Activated naive CD8-positive, alpha-beta T cell treated with anti-CD3 and anti-CD28 coated beads, Interleukin-2, amount 10 ng/mL, durations not matched to agents 7 days and 5 days (primary cell): ENCODE results near the gene NOXO1. TPM values are rescaled to one million over a fixed set of nuclear protein-coding genes. Genes with fewer than 3 reads are reported as not detected.

Source experiments
- ATAC-seq: fragments of 150-1000 bp; cut with Tn5 transposase; one replicate; pipeline ENCODE4 v1.10.0; 2021; ENCODE audit warnings: low read depth, moderate library complexity
- POLR2A ChIA-PET: fragments of 350-600 bp; sonication (Branson Sonifier 250); formaldehyde crosslinking; loops from one replicate; lab custom pipeline; 2021; ENCODE audit warnings: antibody characterized with exemption; lab: Charles Lee
- DNase-seq: peaks from one replicate; pipeline ENCODE4 v3.0.0; 2021
- H3K27ac Mint-ChIP-seq: one replicate; pipeline ENCODE4 v1.8.0; 2022; ENCODE audit warnings: mild to moderate bottlenecking, mixed read lengths
- H3K27me3 Mint-ChIP-seq: one replicate; pipeline ENCODE4 v1.8.0; 2022; ENCODE audit warnings: mild to moderate bottlenecking, moderate library complexity, mixed read lengths
- H3K36me3 Mint-ChIP-seq: one replicate; pipeline ENCODE4 v1.8.0; 2021; ENCODE audit warnings: mild to moderate bottlenecking, mixed read lengths
- H3K4me1 Mint-ChIP-seq: one replicate; pipeline ENCODE4 v1.8.0; 2021; ENCODE audit warnings: mixed read lengths
- H3K4me3 Mint-ChIP-seq: one replicate; pipeline ENCODE4 v1.8.0; 2022; ENCODE audit warnings: mild to moderate bottlenecking, moderate library complexity, mixed read lengths
- H3K9me3 Mint-ChIP-seq: one replicate; pipeline ENCODE4 v1.8.0; 2021; ENCODE audit warnings: mixed read lengths
- total RNA-seq, 2 experiments: library from RNA; stranded (reverse); gene quantifications; one replicate each; pipeline ENCODE4 v1.2.3, GENCODE V29; 2021

NOXO1 gene
- total RNA-seq, 2 experiments from 2014 or later: 0.58 to 1.8 TPM

GRCh38 chr16:1999866-2000514, 18.7 kb upstream of the NOXO1 start:
- Mint-ChIP-seq H3K9me3 (no peaks in the 10 kb centered on the region), H3K4me1 (peaks cover 5% of the 10 kb centered on the region), H3K27me3 (no peaks in the 10 kb centered on the region), H3K36me3 (peaks cover 9% of the 10 kb centered on the region), H3K4me3 (no peak overlapping the region), H3K27ac (no peak overlapping the region)
- no peak for DNase-seq
- ATAC-seq: no peak
- POLR2A ChIA-PET: no interaction called here

- no peak overlapping the region for H3K4me3 Mint-ChIP-seq
- no peaks in the 10 kb centered on the region for H3K9me3 Mint-ChIP-seq
- POLR2A ChIA-PET: interaction anchor here (1.1 kb wide), 1 partner anchor 156 kb away, joined by 3 read pairs; the partner anchor contains the start of gene TRAF7
- DNase-seq (no peak), ATAC-seq (no peak)
- peaks cover 5% of the 10 kb centered on the region for H3K4me1 Mint-ChIP-seq
- peaks cover 9% of the 10 kb centered on the region for H3K36me3 Mint-ChIP-seq
- no peak overlapping the region for H3K27ac Mint-ChIP-seq
- no peaks in the 10 kb centered on the region for H3K27me3 Mint-ChIP-seq
These were observed 17.9 kb upstream of the NOXO1 start for GRCh38 chr16:1998852-1999801.

DNA sequence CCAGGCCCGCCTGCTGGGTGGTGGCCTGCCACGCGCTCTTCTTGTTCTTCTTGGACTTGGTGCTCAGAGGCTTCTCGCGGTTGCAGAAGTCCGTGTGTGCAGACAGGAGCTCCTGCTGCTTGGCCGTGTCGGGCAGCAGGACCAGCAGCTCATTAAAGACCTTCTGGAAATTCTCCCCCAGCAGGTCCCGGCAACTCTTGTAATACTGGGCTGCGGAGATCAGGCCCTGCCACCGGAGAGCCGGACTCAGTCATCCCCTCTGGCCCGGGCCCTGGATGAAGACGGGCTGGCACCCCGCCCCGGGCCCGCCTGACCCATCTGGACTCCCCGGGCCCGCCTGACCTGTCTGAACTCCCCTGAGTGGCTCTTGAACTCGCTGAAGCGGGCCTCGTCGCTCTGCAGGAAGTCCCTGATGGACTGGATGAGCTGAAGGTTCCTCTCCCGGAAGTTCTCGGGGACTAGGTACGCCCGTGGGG, 17.1 kb upstream of the NOXO1 start:
- ATAC-seq (no peak), DNase-seq (no peak)
- Mint-ChIP-seq H3K9me3 (no peaks in the 10 kb centered on the region), H3K27me3 (no peaks in the 10 kb centered on the region), H3K4me1 (peaks cover 5% of the 10 kb centered on the region), H3K36me3 (peaks cover 9% of the 10 kb centered on the region), H3K4me3 (no peak overlapping the region), H3K27ac (no peak overlapping the region)
- POLR2A ChIA-PET: interaction anchor here (1.1 kb wide), 1 partner anchor 157 kb away, joined by 3 read pairs; the partner anchor contains the start of gene TRAF7

- Mint-ChIP-seq H3K4me3 (no peak overlapping the region), H3K27ac (no peak overlapping the region)
- POLR2A ChIA-PET: interaction anchor here (0.8 to 1.5 kb wide), 3 partner anchors 11 to 158 kb away, joined by 3 to 4 read pairs (median 3); partner anchors contain the start of genes TBL3 and TRAF7
These were observed 16.5 kb upstream of the NOXO1 start for GRCh38 chr16:1997494-1998359.

GRCh38 chr16:1993731-1994131, 12.5 kb upstream of the NOXO1 start:
- peaks cover 9% of the 10 kb centered on the region for H3K36me3 Mint-ChIP-seq
- no peak for ATAC-seq
- POLR2A ChIA-PET: interaction anchor here (1.9 kb wide), 1 partner anchor 22 kb away, joined by 7 read pairs; the partner anchor contains the start of gene TBL3
- peak overlapping the region; percentile 71 for H3K27ac Mint-ChIP-seq
- H3K4me3 Mint-ChIP-seq: no peak overlapping the region
- no peaks in the 10 kb centered on the region for H3K9me3 Mint-ChIP-seq
- peaks cover 8% of the 10 kb centered on the region for H3K27me3 Mint-ChIP-seq
- peaks cover 18% of the 10 kb centered on the region for H3K4me1 Mint-ChIP-seq
- no peak for DNase-seq

More at GRCh38 chr16:1997494-1998359, 16.5 kb upstream of the NOXO1 start:
- Mint-ChIP-seq H3K4me1 (peaks cover 7% of the 10 kb centered on the region), H3K36me3 (peaks cover 9% of the 10 kb centered on the region), H3K27me3 (no peaks in the 10 kb centered on the region), H3K9me3 (no peaks in the 10 kb centered on the region)
- no peak for DNase-seq
- ATAC-seq: no peak

- H3K4me1 Mint-ChIP-seq: peaks cover 20% of the 10 kb centered on the region
- H3K9me3 Mint-ChIP-seq: no peaks in the 10 kb centered on the region
- POLR2A ChIA-PET: interaction anchor here (1.0 to 5.7 kb wide), 4 partner anchors 21 to 163 kb away, joined by 6 to 36 read pairs (median 11); partner anchors contain the start of genes RPS2, TBL3 and TRAF7
- H3K4me3 Mint-ChIP-seq: no peak overlapping the region
- H3K27me3 Mint-ChIP-seq: peaks cover 13% of the 10 kb centered on the region
- ATAC-seq (no peak), DNase-seq (no peak)
- no peak overlapping the region for H3K27ac Mint-ChIP-seq
- H3K36me3 Mint-ChIP-seq: peaks cover 8% of the 10 kb centered on the region
These were observed 11.5 kb upstream of the NOXO1 start for GRCh38 chr16:1992704-1993317.

- no peak overlapping the region for H3K27ac Mint-ChIP-seq
These were observed 10.9 kb upstream of the NOXO1 start for GRCh38 chr16:1991948-1992703.

GRCh38 chr16:1991588-1991947, 10.3 kb upstream of the NOXO1 start:
- H3K4me3 Mint-ChIP-seq: peak overlapping the region; percentile 75
- POLR2A ChIA-PET: interaction anchor here (1.0 to 5.7 kb wide), 8 partner anchors 11 to 219 kb away, joined by 3 to 36 read pairs (median 7); partner anchors contain the start of genes EME2, MRPS34, RPS2 and TBL3
- H3K36me3 Mint-ChIP-seq: peaks cover 5% of the 10 kb centered on the region
- DNase-seq (no peak), ATAC-seq (no peak)
- peaks cover 13% of the 10 kb centered on the region for H3K27me3 Mint-ChIP-seq
- no peaks in the 10 kb centered on the region for H3K9me3 Mint-ChIP-seq
- H3K4me1 Mint-ChIP-seq: peaks cover 18% of the 10 kb centered on the region
- H3K27ac Mint-ChIP-seq: peak overlapping the region; percentile 69

More at GRCh38 chr16:1991948-1992703, 10.9 kb upstream of the NOXO1 start:
- Mint-ChIP-seq H3K36me3 (peaks cover 8% of the 10 kb centered on the region), H3K4me3 (peak overlapping the region; percentile 75), H3K27me3 (peaks cover 13% of the 10 kb centered on the region), H3K9me3 (no peaks in the 10 kb centered on the region), H3K4me1 (peaks cover 20% of the 10 kb centered on the region)
- POLR2A ChIA-PET: interaction anchor here (1.0 to 5.7 kb wide), 6 partner anchors 12 to 220 kb away, joined by 3 to 36 read pairs (median 8); partner anchors contain the start of genes EME2, MRPS34, RPS2 and TBL3
- ATAC-seq (peak; percentile 76), DNase-seq (peak; percentile 96)

- POLR2A ChIA-PET: interaction anchor here (0.6 to 5.7 kb wide), 9 partner anchors 11 to 219 kb away, joined by 3 to 36 read pairs (median 4); partner anchors contain the start of genes EME2, MRPS34, RPS2 and TBL3
- DNase-seq: peak; percentile 63
- Mint-ChIP-seq H3K36me3 (peaks cover 5% of the 10 kb centered on the region), H3K4me3 (peak overlapping the region; percentile 75), H3K27ac (peak overlapping the region; percentile 69), H3K27me3 (peaks cover 13% of the 10 kb centered on the region), H3K4me1 (peaks cover 19% of the 10 kb centered on the region), H3K9me3 (no peaks in the 10 kb centered on the region)
- peak; percentile 50 for ATAC-seq
These were observed 9.9 kb upstream of the NOXO1 start for GRCh38 chr16:1991135-1991551.

DNA sequence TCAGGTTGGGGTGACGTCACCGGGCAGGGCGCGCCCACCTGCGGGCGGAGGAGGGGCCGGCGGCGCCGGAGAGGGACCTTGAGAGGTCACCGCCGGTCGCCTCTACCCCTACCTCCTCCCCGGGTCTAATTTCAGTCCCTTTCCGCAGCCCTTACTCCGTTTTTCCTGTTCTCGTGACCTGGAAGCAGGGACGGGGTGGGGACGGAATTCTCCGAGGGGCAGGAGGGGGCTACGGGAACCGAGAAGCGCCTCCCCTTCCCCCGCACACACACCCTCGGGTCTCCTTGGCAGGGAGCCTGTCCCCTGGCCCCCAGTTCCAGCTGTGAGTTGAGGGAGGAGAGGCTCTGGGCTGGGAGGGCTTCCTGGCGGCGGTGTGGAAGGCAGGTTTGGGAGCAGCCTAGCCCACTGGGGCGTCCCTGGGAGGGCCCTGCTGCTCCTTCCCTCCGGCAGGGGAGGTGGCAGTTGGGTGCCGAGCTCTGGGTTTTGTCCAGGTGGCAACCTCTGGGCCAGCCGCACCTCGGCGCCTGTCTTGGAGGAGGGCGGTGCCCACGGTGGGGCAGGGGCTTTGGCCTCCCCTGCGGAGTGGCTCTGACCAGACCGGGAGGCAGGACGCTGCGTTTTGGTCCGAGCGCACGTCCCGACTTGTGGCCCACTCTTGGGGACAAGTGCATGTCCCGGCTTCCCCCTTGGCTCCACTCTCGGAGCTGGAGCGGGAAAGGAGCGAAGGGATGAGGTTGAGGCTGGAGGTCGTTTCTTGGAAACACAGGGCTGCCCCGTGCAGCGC, 9.3 kb upstream of the NOXO1 start:
- Mint-ChIP-seq H3K27ac (peak overlapping the region; percentile 67), H3K4me1 (peaks cover 18% of the 10 kb centered on the region), H3K36me3 (peaks cover 5% of the 10 kb centered on the region), H3K9me3 (no peaks in the 10 kb centered on the region), H3K4me3 (peak overlapping the region; percentile 75), H3K27me3 (peaks cover 13% of the 10 kb centered on the region)
- ATAC-seq (no peak), DNase-seq (peak; percentile 65)
- POLR2A ChIA-PET: interaction anchor here (0.6 to 5.7 kb wide), 9 partner anchors 10 to 218 kb away, joined by 3 to 36 read pairs (median 4); partner anchors contain the start of genes EME2, MRPS34, RPS2 and TBL3

DNA sequence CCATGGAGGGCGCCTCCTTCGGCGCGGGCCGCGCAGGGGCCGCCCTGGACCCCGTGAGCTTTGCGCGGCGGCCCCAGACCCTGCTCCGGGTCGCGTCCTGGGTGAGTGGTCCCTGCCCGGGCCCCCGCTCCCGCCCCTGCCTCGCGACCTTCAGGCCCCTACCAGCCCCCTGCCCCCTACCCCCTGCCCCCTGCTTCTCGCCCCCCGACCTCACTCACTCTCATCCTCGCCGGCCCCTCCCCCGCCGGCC, 8.8 kb upstream of the NOXO1 start:
- Mint-ChIP-seq H3K4me1 (peaks cover 21% of the 10 kb centered on the region), H3K36me3 (peaks cover under 1% of the 10 kb centered on the region), H3K27ac (no peak overlapping the region), H3K27me3 (peaks cover 13% of the 10 kb centered on the region), H3K9me3 (no peaks in the 10 kb centered on the region), H3K4me3 (no peak overlapping the region)
- POLR2A ChIA-PET: interaction anchor here (1.2 to 5.7 kb wide), 5 partner anchors 14 to 28 kb away, joined by 3 to 36 read pairs (median 8); partner anchors contain the start of genes RPS2 and TBL3
- DNase-seq (no peak), ATAC-seq (no peak)
